ENCODE data around the gene ITK. TPM values are rescaled to one million over a fixed set of nuclear protein-coding genes. Genes with fewer than 3 reads are reported as not detected.

The ITK gene
- total and polyA plus RNA-seq, 2 of the 8 experiments (the other 6 are each of a cell fraction or from before 2014, with no cell fraction given) = 0.05 TPM; not detected in 1

GRCh38 chr5:157271740-157272271 lies 91.2 kb downstream of the ITK start:
- Histone ChIP-seq H2AFZ (ENCODE audit: low read length) (no peak overlapping the region), H3K18ac (ENCODE audit: extremely low read depth, low read length) (no peak overlapping the region), H3K23me2 (ENCODE audit: low read depth, low read length) (peaks cover 2% of the 10 kb centered on the region; the same call in 1 of the 2 replicates), H3K23ac (ENCODE audit: insufficient read length) (no peak overlapping the region), H2BK20ac (ENCODE audit: low read length) (no peak overlapping the region), H4K8ac (ENCODE audit: extremely low read depth, insufficient read depth, low read length) (no peak overlapping the region), H3K14ac (ENCODE audit: insufficient read length) (no peak overlapping the region), H4K91ac (replicated peaks; ENCODE audit: insufficient read length, low read length) (no peak overlapping the region), H3K9ac (replicated peaks in 1 of 4; ENCODE audit: extremely low read depth in 1 of 4, low read depth in 3 of 4, low read length in 3 of 4) (no peak overlapping the region), H3K4ac (replicated peaks; ENCODE audit: insufficient read length, low read depth, low read length) (no peak overlapping the region), H2BK5ac (ENCODE audit: low read depth, low read length) (no peak overlapping the region), H4K5ac (ENCODE audit: insufficient read length, low read depth, low read length) (no peak overlapping the region), H4K20me1 (replicated peaks in 1 of 2; ENCODE audit: control insufficient read depth in 1 of 2, insufficient read depth in 2 of 2, low read length in 2 of 2) (peaks cover under 1 to 13% of the 10 kb centered on the region in 2 experiments), H2AK5ac (ENCODE audit: low read depth, low read length) (no peak overlapping the region), H3K79me2 (ENCODE audit: control insufficient read depth in 1 of 2, insufficient read depth in 2 of 2, low read length in 2 of 2) (peaks cover 0 to 84% of the 10 kb centered on the region in 2 experiments; a peak in 2 of 4 replicates), H3K79me1 (ENCODE audit: low read depth, low read length) (peaks cover 10% of the 10 kb centered on the region), H3K9me3 (ENCODE audit: insufficient read depth in 2 of 2, low read depth in 1 of 2, low read length in 1 of 2) (no peaks in the 10 kb centered on the region), H3K36me3 (ENCODE audit: control insufficient read depth in 2 of 4, insufficient read depth in 4 of 4, low read length in 3 of 4) (no peaks in the 10 kb centered on the region), H3K4me1 (replicated peaks in 1 of 4; ENCODE audit: control insufficient read depth in 3 of 4, insufficient read depth in 4 of 4, low read length in 3 of 4) (peaks cover 5 to 15% (median 10%) of the 10 kb centered on the region in 4 experiments), H3K27ac (ENCODE audit: low read depth, low read length) (no peak overlapping the region), H2BK120ac (replicated peaks; ENCODE audit: low read depth, low read length) (no peak overlapping the region), H3K4me3 (ENCODE audit: extremely low read depth in 1 of 4, insufficient read depth in 2 of 4, low read depth in 3 of 4, low read length in 4 of 4) (no peak overlapping the region), H2BK15ac (ENCODE audit: low read length) (no peak overlapping the region), H3K27me3 (replicated peaks in 1 of 4; ENCODE audit: control insufficient read depth in 3 of 4, extremely low read depth in 1 of 4, insufficient read depth in 3 of 4, low read length in 3 of 4) (no peaks in the 10 kb centered on the region), H3K4me2 (ENCODE audit: insufficient read depth in 1 of 2, low read depth in 2 of 2, low read length in 2 of 2) (no peak overlapping the region), H3K56ac (replicated peaks; ENCODE audit: insufficient read length, low read depth, low read length) (no peak overlapping the region), H2BK12ac (ENCODE audit: low read depth, low read length) (no peak overlapping the region)
- DNase-seq (ENCODE audit: low read depth in 1 of 2, low spot score in 2 of 2) = no peak
- 97% methylated on average over 12 of the region's 12 CpGs; no CpG with 5 or more reads in 1 of the 2 experiments for WGBS, 2 experiments (ENCODE audit: extremely low coverage in 1 of 2, insufficient coverage in 1 of 2, insufficient read length in 1 of 2, insufficient replicate concordance in 2 of 2, low coverage in 1 of 2, low lambda C conversion rate in 2 of 2, missing lambda C conversion rate in 1 of 2)
- ChIA-PET POLR2A (ENCODE audit: partially characterized antibody) (no interaction called here), CTCF (ENCODE audit: partially characterized antibody) (interaction anchor here (0.9 to 2.9 kb wide), 7 partner anchors 9 to 83 kb away, joined by 3 to 17 read pairs (median 6); no protein-coding TSS in a partner anchor)
- no peak for FAIRE-seq
- no peak for TF ChIP-seq CEBPB (IDR thresholded peaks at IDR 0.05; ENCODE audit: low read depth, low read length)
- no peak for TF ChIP-seq RFX5 (IDR thresholded peaks at IDR 0.05; ENCODE audit: borderline replicate concordance, low read depth, low read length)
- TF ChIP-seq GTF2F1 (IDR thresholded peaks at IDR 0.05; ENCODE audit: borderline replicate concordance, low read depth, low read length) = no peak
- TF ChIP-seq CTBP2 (IDR thresholded peaks at IDR 0.05; ENCODE audit: borderline replicate concordance, insufficient read depth, insufficient read length, low read length) = no peak
- TF ChIP-seq CBX5 (IDR thresholded peaks at IDR 0.05; ENCODE audit: low read depth, low read length) = no peak
- TF ChIP-seq CTCF (IDR thresholded peaks at IDR 0.05; ENCODE audit: control extremely low read depth in 1 of 3, insufficient read depth in 1 of 3, low read depth in 1 of 3, low read length in 3 of 3) = no peak
- TF ChIP-seq SP4 (IDR thresholded peaks at IDR 0.05; ENCODE audit: low read length) = no peak
- no peak for TF ChIP-seq RAD21 (IDR thresholded peaks at IDR 0.05 in 1 of 2, conservative IDR thresholded peaks at IDR 0.05 in 1 of 2; ENCODE audit: low read depth in 2 of 2, low read length in 2 of 2)
- no peak for TF ChIP-seq POU5F1 (IDR thresholded peaks at IDR 0.05; ENCODE audit: low read depth, low read length)
- no peak for TF ChIP-seq EZH2 (IDR thresholded peaks at IDR 0.05; ENCODE audit: low read depth, low read length, severe bottlenecking)

All from H1 (cell line).